Keratinocyte (primary cell): ENCODE measurements around the gene EVX2. TPM values are rescaled to one million over a fixed set of nuclear protein-coding genes. Genes with fewer than 3 reads are reported as not detected.
A peak's percentile ranks its signal among the peaks of the same experiment; 100 is the strongest.

Experiments
- DNase-seq: peaks from one replicate; pipeline ENCODE4 v3.0.0-alpha.2; 2011; ENCODE audit warnings: low read depth, missing footprints, low spot score
- FAIRE-seq: peaks from 2 replicates; lab custom pipeline; 2011; peaks lifted over from hg19 to GRCh38; lab: Jason Lieb, UNC
- H2AFZ ChIP-seq: 2 replicates; pipeline ENCODE4 v1.6.0; 2012; ENCODE audit warnings: low read length, control low read depth, inconsistent platforms; ENCODE audit not compliant: control insufficient read depth
- H3K27ac ChIP-seq: 2 replicates; pipeline ENCODE4 v1.5.1; 2011; ENCODE audit warnings: low read length; ENCODE audit not compliant: control insufficient read depth, insufficient read depth
- H3K27me3 ChIP-seq: 3 replicates; pipeline ENCODE4 v1.6.0; 2011; ENCODE audit warnings: low read length; ENCODE audit not compliant: control insufficient read depth, insufficient read depth; ENCODE audit errors: extremely low read depth
- H3K36me3 ChIP-seq, 2 experiments: 2 replicates in 1 of 2; 3 replicates in 1 of 2; pipeline ENCODE4 v1.5.1; 2011; ENCODE audit warnings: low read length in 2 of 2, mild to moderate bottlenecking in 1 of 2; ENCODE audit not compliant: control insufficient read depth in 2 of 2, insufficient read depth in 2 of 2; ENCODE audit errors: extremely low read depth in 1 of 2
- H3K4me1 ChIP-seq: 3 replicates; pipeline ENCODE4 v1.5.1; 2011; ENCODE audit warnings: low read length; ENCODE audit not compliant: control insufficient read depth, insufficient read depth; ENCODE audit errors: extremely low read depth
- H3K4me2 ChIP-seq: 3 replicates; pipeline ENCODE4 v1.6.0; 2011; ENCODE audit warnings: low read depth, low read length; ENCODE audit not compliant: control insufficient read depth, insufficient read depth; ENCODE audit errors: extremely low read depth
- H3K4me3 ChIP-seq, 3 experiments: fragments of 200-600 bp in 1 of 3; sonication (generic) in 1 of 3; 2 replicates in 2 of 3; 3 replicates in 1 of 3; pipeline ENCODE4 v1.5.1; 2011 to 2016; ENCODE audit warnings: low read length in 3 of 3, mild to moderate bottlenecking in 3 of 3, control low read depth in 2 of 3, inconsistent platforms in 1 of 3, low read depth in 1 of 3, mixed read lengths in 1 of 3, mixed run types in 1 of 3, moderate library complexity in 1 of 3; ENCODE audit not compliant: control insufficient read depth in 2 of 3, insufficient read depth in 2 of 3; ENCODE audit errors: extremely low read depth in 1 of 3
- H3K79me2 ChIP-seq: 2 replicates; pipeline ENCODE4 v1.6.0; 2012; ENCODE audit warnings: low read length; ENCODE audit not compliant: control insufficient read depth, insufficient read depth
- H3K9ac ChIP-seq: 3 replicates; pipeline ENCODE4 v1.6.0; 2011; ENCODE audit warnings: low read length; ENCODE audit not compliant: control insufficient read depth, insufficient read depth; ENCODE audit errors: extremely low read depth
- H3K9me1 ChIP-seq: 3 replicates; pipeline ENCODE4 v1.6.0; 2011; ENCODE audit warnings: low read length; ENCODE audit not compliant: control insufficient read depth, insufficient read depth; ENCODE audit errors: extremely low read depth
- H3K9me3 ChIP-seq: 2 replicates; pipeline ENCODE4 v1.5.1; 2012; ENCODE audit warnings: low read depth, low read length; ENCODE audit not compliant: control insufficient read depth
- H4K20me1 ChIP-seq: 3 replicates; pipeline ENCODE4 v1.6.0; 2011; ENCODE audit warnings: low read length; ENCODE audit not compliant: control insufficient read depth, insufficient read depth; ENCODE audit errors: extremely low read depth
- CTCF ChIP-seq, 3 experiments: IDR thresholded peaks in 1 of 3; conservative IDR thresholded peaks in 1 of 3; optimal IDR thresholded peaks in 1 of 3; 2 replicates in 2 of 3; 3 replicates in 1 of 3; pipeline versions ENCODE3 to v1.5.1; 2011; ENCODE audit warnings: low read length in 3 of 3, mild to moderate bottlenecking in 3 of 3, moderate library complexity in 2 of 3, control low read depth in 1 of 3, inconsistent platforms in 1 of 3; ENCODE audit not compliant: insufficient read depth in 2 of 3; ENCODE audit errors: extremely low read depth in 1 of 3
- EZH2 ChIP-seq: IDR thresholded peaks from one replicate; pipeline ENCODE4 v1.6.1; 2012; ENCODE audit warnings: inconsistent platforms, mild to moderate bottlenecking, low read length, moderate library complexity
- dilution Hi-C: fragments of 300-500 bp; cut with MboI; formaldehyde crosslinking; loops from one replicate; pipeline ENCODE4 v1.7.0; 2020; ENCODE audit warnings: low sequenced_read_pairs; ENCODE audit not compliant: extremely low pct_ligation_motif_present
- polyA plus RNA-seq, 5 experiments: library from polyadenylated mRNA; depleted of rRNA in 3 of 5; stranded (reverse) in 3 of 5; stranded (forward) in 1 of 5; unstranded in 1 of 5; fragments of >200 nt; gene quantifications; 1 replicate in 1 of 5; 2 replicates in 3 of 5; 3 replicates in 1 of 5; pipeline versions ENCODE4 v1.2.1 to v1.2.3, GENCODE V29; 2011 to 2012; ENCODE audit warnings: missing spikeins in 2 of 5, low read depth in 1 of 5, low replicate concordance in 1 of 5

Gene EVX2
- polyA plus RNA-seq, 1 donor (not counting 4 experiments of a cell fraction or from before 2014, with no cell fraction given), result not detected

- peak overlapping the region; percentile 22 for H3K4me2 ChIP-seq
- no peak overlapping the region for H3K4me3 ChIP-seq
- no peak overlapping the region for H3K27ac ChIP-seq
- peaks cover 5% of the 10 kb centered on the region for H3K4me1 ChIP-seq
- no peak overlapping the region for H2AFZ ChIP-seq
- no peak for DNase-seq
- no peaks in the 10 kb centered on the region for H3K9me1 ChIP-seq
- H3K27me3 ChIP-seq, result peaks cover 95% of the 10 kb centered on the region
- H3K9ac ChIP-seq, result no peak overlapping the region
- H3K9me3 ChIP-seq, result no peaks in the 10 kb centered on the region
- peaks cover 3% of the 10 kb centered on the region for H4K20me1 ChIP-seq
- FAIRE-seq, result no peak
- dilution Hi-C loops, result no loop called here
- no peaks in the 10 kb centered on the region for H3K36me3 ChIP-seq
- TF ChIP-seq EZH2, result peak; percentile 48
- no peak for TF ChIP-seq CTCF (optimal IDR thresholded peaks at IDR 0.05 in 1 of 3, IDR thresholded peaks at IDR 0.05 in 1 of 3, conservative IDR thresholded peaks at IDR 0.05 in 1 of 3; ENCODE audit: extremely low read depth in 1 of 3, insufficient read depth in 2 of 3, low read length in 3 of 3)
- H3K79me2 ChIP-seq, result no peaks in the 10 kb centered on the region
These were observed 20.1 kb upstream of the EVX2 start for GRCh38 chr2:176103742-176104315.

DNA sequence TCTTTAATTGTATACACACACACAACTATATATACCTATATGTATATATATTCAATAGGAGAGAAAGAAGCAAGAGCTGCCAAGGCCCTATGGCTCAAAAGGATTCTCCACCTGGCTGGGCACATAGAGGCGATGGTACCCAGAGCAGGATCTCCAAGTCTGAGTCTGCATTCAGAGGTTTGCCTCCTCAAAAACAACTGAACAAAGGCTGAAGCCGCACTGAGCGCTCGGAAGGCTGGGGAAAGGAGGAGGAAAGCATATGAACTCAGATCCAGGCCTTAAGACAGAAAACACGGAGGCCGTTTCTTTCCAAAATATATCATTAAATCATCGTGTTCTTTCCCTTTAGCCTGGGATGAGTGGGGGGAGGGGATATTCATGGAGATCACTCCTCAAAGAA lies 19.4 kb upstream of the EVX2 start:
- H3K79me2 ChIP-seq, result no peaks in the 10 kb centered on the region
- dilution Hi-C loops, result no loop called here
- no peaks in the 10 kb centered on the region for H3K36me3 ChIP-seq
- H3K9me3 ChIP-seq, result no peaks in the 10 kb centered on the region
- no peak for FAIRE-seq
- H3K9me1 ChIP-seq, result no peaks in the 10 kb centered on the region
- H2AFZ ChIP-seq, result no peak overlapping the region
- H3K4me2 ChIP-seq, result no peak overlapping the region
- H3K9ac ChIP-seq, result no peak overlapping the region
- no peak overlapping the region for H3K27ac ChIP-seq
- peaks cover 5% of the 10 kb centered on the region for H3K4me1 ChIP-seq
- H4K20me1 ChIP-seq, result peaks cover 3% of the 10 kb centered on the region
- no peak overlapping the region for H3K4me3 ChIP-seq
- TF ChIP-seq CTCF (optimal IDR thresholded peaks at IDR 0.05 in 1 of 3, IDR thresholded peaks at IDR 0.05 in 1 of 3, conservative IDR thresholded peaks at IDR 0.05 in 1 of 3; ENCODE audit: extremely low read depth in 1 of 3, insufficient read depth in 2 of 3, low read length in 3 of 3), result no peak
- DNase-seq, result no peak
- H3K27me3 ChIP-seq, result peaks cover 95% of the 10 kb centered on the region
